ENCODE measurements around the gene HNRNPR.

The HNRNPR gene

DNA sequence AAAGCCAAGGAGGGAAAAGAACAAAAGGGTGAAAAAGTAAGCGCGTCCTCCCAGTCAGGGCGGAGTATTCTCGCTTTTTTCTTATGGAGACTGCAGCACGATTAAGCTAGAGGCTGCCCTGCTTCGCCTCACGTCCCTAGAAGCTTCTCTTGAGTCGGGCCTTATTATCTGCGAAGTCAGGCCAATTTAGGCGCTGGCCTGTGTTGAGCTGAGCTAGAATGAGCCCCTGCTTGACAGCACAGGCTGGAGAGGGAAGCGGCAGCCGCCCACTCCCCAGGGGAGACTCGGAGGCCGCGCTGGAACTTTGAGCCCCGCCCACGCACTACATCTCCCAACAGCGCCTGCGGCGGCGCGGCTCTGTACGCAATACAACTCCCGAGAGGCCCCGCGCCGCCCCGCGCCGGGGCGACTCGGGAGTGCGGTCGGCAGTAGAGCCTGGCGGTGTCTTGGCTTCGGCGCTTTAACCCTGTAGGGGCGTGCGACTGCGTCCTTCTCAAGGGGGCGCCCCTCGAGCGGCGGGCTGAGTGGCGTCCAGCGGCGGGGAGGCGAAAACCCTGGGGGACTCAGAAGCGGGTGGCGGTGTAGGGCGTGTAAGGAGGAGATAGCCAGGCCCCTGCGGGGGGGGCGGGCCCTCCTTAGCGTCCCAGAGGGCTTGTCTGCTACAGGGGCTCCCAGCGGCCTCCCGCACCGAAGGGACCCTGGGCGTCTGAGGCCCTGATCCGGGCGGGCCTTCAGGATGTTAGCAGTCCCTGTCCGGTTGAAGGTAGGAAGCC lies 24.7 kb upstream of the HNRNPR start (continued):
- TF ChIP-seq ZFP41 (tag by site-specific recombination; IDR thresholded peaks at IDR 0.05; ENCODE audit: borderline replicate concordance), result no peak
- no peak for TF ChIP-seq ZNF433 (tag by site-specific recombination; IDR thresholded peaks at IDR 0.05; ENCODE audit: low read depth)
- no peak for TF ChIP-seq ZNF585B (tag by site-specific recombination; IDR thresholded peaks at IDR 0.05)

DNA sequence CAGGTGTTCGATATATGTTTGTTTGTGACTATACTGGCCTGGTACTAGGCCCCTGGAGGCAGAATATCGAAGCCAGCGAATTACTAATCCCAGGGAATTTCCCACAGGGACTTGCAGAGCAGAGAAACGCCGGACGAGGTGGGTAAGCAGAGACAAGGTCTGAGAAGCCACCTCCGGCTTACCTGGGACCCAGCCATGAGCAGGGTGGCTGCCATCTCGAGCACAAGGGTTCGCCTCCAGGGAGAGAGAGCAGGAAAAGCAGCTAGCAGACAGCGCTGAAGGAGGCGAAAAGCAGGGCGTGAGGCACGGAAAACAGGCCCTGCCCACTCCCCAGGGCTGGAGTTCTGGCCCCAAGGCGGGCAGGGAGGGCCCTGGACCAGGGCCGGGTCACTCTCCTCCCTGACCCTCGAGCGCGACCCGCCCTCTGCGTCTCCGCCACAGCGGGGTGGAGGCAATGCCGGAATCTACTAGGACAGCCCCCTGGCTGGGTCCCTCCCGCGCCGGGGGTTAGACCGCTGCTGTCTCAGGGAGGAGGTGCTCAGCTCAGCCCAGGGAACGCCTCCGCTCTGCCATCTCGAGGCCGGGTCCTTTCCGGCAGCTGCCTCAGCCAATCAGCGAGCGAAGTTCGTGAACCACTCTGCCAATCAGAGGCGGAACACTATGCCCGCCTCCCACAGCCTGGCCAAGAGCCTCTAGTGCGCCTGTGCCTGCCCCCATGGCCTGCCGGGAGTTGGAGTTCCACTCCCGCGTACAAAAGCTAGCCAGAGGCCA lies 23.9 kb upstream of the HNRNPR start:
- peaks cover 17% of the 10 kb centered on the region for H3K4me1 ChIP-seq (ENCODE audit: control insufficient read depth, insufficient read depth, low read length)
- CTCF ChIA-PET, result interaction anchor here (0.7 to 3.4 kb wide), 3 partner anchors 36 to 914 kb away, joined by 5 to 16 read pairs (median 6); no protein-coding TSS in a partner anchor
- peak overlapping the region; percentile 93 for H3K27ac ChIP-seq (ENCODE audit: extremely low read depth, low read depth, low read length)
- H3K4me3 ChIP-seq (ENCODE audit: low read depth, low read length), result peak overlapping the region; percentile 95
- POLR2A ChIA-PET, result interaction anchor here (0.6 to 5.4 kb wide), 16 partner anchors 9 to 283 kb away, joined by 3 to 121 read pairs (median 5); partner anchors contain the start of genes ASAP3 and HNRNPR
- peaks cover 0 to 43% of the 10 kb centered on the region in 2 experiments; a peak in 1 of 3 replicates for H3K36me3 ChIP-seq (ENCODE audit: control insufficient read depth in 2 of 2, insufficient read depth in 1 of 2, low read length in 2 of 2)
- no peaks in the 10 kb centered on the region for H3K9me3 ChIP-seq (ENCODE audit: control insufficient read depth, insufficient read depth, low read depth, low read length)
- peak; percentile 93 for TF ChIP-seq KLF1 (tag by site-specific recombination; IDR thresholded peaks at IDR 0.05)
- no peak; the same call in 1 of the 2 replicates for TF ChIP-seq FEZF1 (tag by site-specific recombination; IDR thresholded peaks at IDR 0.05)
- TF ChIP-seq, protein P1, sequence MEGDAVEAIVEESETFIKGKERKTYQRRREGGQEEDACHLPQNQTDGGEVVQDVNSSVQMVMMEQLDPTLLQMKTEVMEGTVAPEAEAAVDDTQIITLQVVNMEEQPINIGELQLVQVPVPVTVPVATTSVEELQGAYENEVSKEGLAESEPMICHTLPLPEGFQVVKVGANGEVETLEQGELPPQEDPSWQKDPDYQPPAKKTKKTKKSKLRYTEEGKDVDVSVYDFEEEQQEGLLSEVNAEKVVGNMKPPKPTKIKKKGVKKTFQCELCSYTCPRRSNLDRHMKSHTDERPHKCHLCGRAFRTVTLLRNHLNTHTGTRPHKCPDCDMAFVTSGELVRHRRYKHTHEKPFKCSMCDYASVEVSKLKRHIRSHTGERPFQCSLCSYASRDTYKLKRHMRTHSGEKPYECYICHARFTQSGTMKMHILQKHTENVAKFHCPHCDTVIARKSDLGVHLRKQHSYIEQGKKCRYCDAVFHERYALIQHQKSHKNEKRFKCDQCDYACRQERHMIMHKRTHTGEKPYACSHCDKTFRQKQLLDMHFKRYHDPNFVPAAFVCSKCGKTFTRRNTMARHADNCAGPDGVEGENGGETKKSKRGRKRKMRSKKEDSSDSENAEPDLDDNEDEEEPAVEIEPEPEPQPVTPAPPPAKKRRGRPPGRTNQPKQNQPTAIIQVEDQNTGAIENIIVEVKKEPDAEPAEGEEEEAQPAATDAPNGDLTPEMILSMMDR (tag by site-specific recombination; IDR thresholded peaks at IDR 0.05), result peak; percentile 38; the same call in 1 of the 2 replicates
- TF ChIP-seq YY2 (tag by site-specific recombination; IDR thresholded peaks at IDR 0.05), result peak; percentile 84
- peak; percentile 89 for TF ChIP-seq GLIS1 (tag by site-specific recombination; IDR thresholded peaks at IDR 0.05)
- TF ChIP-seq HOXD13 (CRISPR knock-in tag; IDR thresholded peaks at IDR 0.05; ENCODE audit: borderline replicate concordance), result no peak
- no peak for TF ChIP-seq ZNF560 (tag by site-specific recombination; IDR thresholded peaks at IDR 0.05; ENCODE audit: borderline replicate concordance)
- TF ChIP-seq ZNF366 (tag by site-specific recombination; conservative IDR thresholded peaks at IDR 0.05), result no peak
- peak; percentile 91 for TF ChIP-seq ZBTB20 (tag by site-specific recombination; IDR thresholded peaks at IDR 0.05)
- TF ChIP-seq, protein P2, sequence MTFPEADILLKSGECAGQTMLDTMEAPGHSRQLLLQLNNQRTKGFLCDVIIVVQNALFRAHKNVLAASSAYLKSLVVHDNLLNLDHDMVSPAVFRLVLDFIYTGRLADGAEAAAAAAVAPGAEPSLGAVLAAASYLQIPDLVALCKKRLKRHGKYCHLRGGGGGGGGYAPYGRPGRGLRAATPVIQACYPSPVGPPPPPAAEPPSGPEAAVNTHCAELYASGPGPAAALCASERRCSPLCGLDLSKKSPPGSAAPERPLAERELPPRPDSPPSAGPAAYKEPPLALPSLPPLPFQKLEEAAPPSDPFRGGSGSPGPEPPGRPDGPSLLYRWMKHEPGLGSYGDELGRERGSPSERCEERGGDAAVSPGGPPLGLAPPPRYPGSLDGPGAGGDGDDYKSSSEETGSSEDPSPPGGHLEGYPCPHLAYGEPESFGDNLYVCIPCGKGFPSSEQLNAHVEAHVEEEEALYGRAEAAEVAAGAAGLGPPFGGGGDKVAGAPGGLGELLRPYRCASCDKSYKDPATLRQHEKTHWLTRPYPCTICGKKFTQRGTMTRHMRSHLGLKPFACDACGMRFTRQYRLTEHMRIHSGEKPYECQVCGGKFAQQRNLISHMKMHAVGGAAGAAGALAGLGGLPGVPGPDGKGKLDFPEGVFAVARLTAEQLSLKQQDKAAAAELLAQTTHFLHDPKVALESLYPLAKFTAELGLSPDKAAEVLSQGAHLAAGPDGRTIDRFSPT (tag by site-specific recombination; IDR thresholded peaks at IDR 0.05), result peak; percentile 56; the same call in 1 of the 2 replicates
- peak; percentile 24; the same call in 1 of the 2 replicates for TF ChIP-seq ZEB2 (tag by site-specific recombination; IDR thresholded peaks at IDR 0.05)
- TF ChIP-seq ZXDB (tag by site-specific recombination; IDR thresholded peaks at IDR 0.05), result peak; percentile 24
- peak; percentile 81 for TF ChIP-seq KLF16 (tag by site-specific recombination; IDR thresholded peaks at IDR 0.05)
- TF ChIP-seq ZNF24 (tag by site-specific recombination; IDR thresholded peaks at IDR 0.05), result 0 out of 2 replicates have a peak, but pooled peaks have one; percentile 31
- TF ChIP-seq ZNF621 (tag by site-specific recombination; IDR thresholded peaks at IDR 0.05), result no peak
- 0 out of 2 replicates have a peak, but pooled peaks have one; percentile 39 for TF ChIP-seq ZNF121 (tag by site-specific recombination; IDR thresholded peaks at IDR 0.05)
- TF ChIP-seq, protein P3, sequence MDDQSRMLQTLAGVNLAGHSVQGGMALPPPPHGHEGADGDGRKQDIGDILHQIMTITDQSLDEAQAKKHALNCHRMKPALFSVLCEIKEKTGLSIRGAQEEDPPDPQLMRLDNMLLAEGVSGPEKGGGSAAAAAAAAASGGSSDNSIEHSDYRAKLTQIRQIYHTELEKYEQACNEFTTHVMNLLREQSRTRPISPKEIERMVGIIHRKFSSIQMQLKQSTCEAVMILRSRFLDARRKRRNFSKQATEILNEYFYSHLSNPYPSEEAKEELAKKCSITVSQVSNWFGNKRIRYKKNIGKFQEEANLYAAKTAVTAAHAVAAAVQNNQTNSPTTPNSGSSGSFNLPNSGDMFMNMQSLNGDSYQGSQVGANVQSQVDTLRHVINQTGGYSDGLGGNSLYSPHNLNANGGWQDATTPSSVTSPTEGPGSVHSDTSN (CRISPR knock-in tag; IDR thresholded peaks at IDR 0.05), result peak; percentile 86; the same call in 1 of the 2 replicates
- TF ChIP-seq, protein P4, sequence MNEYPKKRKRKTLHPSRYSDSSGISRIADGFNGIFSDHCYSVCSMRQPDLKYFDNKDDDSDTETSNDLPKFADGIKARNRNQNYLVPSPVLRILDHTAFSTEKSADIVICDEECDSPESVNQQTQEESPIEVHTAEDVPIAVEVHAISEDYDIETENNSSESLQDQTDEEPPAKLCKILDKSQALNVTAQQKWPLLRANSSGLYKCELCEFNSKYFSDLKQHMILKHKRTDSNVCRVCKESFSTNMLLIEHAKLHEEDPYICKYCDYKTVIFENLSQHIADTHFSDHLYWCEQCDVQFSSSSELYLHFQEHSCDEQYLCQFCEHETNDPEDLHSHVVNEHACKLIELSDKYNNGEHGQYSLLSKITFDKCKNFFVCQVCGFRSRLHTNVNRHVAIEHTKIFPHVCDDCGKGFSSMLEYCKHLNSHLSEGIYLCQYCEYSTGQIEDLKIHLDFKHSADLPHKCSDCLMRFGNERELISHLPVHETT (tag by site-specific recombination; IDR thresholded peaks at IDR 0.05), result peak; percentile 20; the same call in 1 of the 2 replicates
- TF ChIP-seq, protein P5, sequence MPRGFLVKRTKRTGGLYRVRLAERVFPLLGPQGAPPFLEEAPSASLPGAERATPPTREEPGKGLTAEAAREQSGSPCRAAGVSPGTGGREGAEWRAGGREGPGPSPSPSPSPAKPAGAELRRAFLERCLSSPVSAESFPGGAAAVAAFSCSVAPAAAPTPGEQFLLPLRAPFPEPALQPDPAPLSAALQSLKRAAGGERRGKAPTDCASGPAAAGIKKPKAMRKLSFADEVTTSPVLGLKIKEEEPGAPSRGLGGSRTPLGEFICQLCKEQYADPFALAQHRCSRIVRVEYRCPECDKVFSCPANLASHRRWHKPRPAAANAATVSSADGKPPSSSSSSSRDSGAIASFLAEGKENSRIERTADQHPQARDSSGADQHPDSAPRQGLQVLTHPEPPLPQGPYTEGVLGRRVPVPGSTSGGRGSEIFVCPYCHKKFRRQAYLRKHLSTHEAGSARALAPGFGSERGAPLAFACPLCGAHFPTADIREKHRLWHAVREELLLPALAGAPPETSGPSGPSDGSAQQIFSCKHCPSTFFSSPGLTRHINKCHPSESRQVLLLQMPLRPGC (tag by site-specific recombination; IDR thresholded peaks at IDR 0.05), result peak; percentile 48; the same call in 1 of the 2 replicates
